ENCODE measurements around the gene CLIP1. TPM values are rescaled to one million over a fixed set of nuclear protein-coding genes. Genes with fewer than 3 reads are reported as not detected.

Gene CLIP1
- total and polyA plus RNA-seq, 2 of the 4 experiments (the other 2 are of a cell fraction) = 38.0 to 54.8 TPM

GRCh38 chr12:122395319-122395718 lies 27.1 kb downstream of the CLIP1 start:
- Histone ChIP-seq H4K91ac (ENCODE audit: insufficient read depth, low read depth, low read length) (no peak overlapping the region), H2BK5ac (ENCODE audit: low read depth, low read length, poor library complexity, severe bottlenecking) (peak overlapping the region; percentile 80), H3K4me2 (ENCODE audit: low read depth, low read length) (peak overlapping the region; percentile 53; the same call in 1 of the 2 replicates), H3K9me3 (ENCODE audit: control insufficient read depth, insufficient read depth, low read length) (no peaks in the 10 kb centered on the region), H3K79me1 (ENCODE audit: low read depth in 1 of 2, low read length in 2 of 2) (peaks cover 23 to 78% of the 10 kb centered on the region in 2 experiments), H3K56ac (ENCODE audit: extremely low read depth, insufficient read depth, low read length) (no peak overlapping the region), H4K8ac (ENCODE audit: low read depth in 2 of 2, low read length in 2 of 2) (no peak overlapping the region), H3K4me1 (ENCODE audit: control insufficient read depth, insufficient read depth, low read length) (peaks cover 10% of the 10 kb centered on the region), H3K4ac (ENCODE audit: low read depth, low read length) (0 out of 2 replicates have a peak overlapping the region, but pooled peaks have one; percentile 39), H2BK15ac (ENCODE audit: low read depth, low read length) (peak overlapping the region; percentile 2; the same call in 1 of the 3 replicates), H3K18ac (ENCODE audit: low read depth, low read length) (no peak overlapping the region), H3K27me3 (ENCODE audit: control insufficient read depth, insufficient read depth, low read length) (no peaks in the 10 kb centered on the region), H3K4me3 (ENCODE audit: insufficient read depth, low read depth, low read length) (no peak overlapping the region), H2AK9ac (replicated peaks; ENCODE audit: low read depth, low read length, poor library complexity) (no peak overlapping the region), H3K9ac (ENCODE audit: low read depth, low read length) (no peak overlapping the region), H2AK5ac (ENCODE audit: low read depth, low read length) (0 out of 2 replicates have a peak overlapping the region, but pooled peaks have one; percentile 3), H3K36me3 (ENCODE audit: control insufficient read depth, insufficient read depth, low read length) (peaks cover 3% of the 10 kb centered on the region), H2AFZ (replicated peaks; ENCODE audit: low read length, poor library complexity) (no peak overlapping the region), H3K23ac (ENCODE audit: low read depth, low read length) (no peak overlapping the region), H2BK20ac (ENCODE audit: low read depth, low read length) (no peak overlapping the region), H2BK120ac (ENCODE audit: low read depth, low read length) (no peak overlapping the region), H3K27ac (ENCODE audit: insufficient read depth, low read length) (peak overlapping the region; percentile 34; the same call in 1 of the 2 replicates), H4K5ac (ENCODE audit: low read depth, low read length) (no peak overlapping the region; the same call in 1 of the 2 replicates), H3K9me1 (ENCODE audit: insufficient read depth, low read length) (peaks cover 11% of the 10 kb centered on the region), H4K20me1 (ENCODE audit: insufficient read depth, low read length) (peaks cover 3% of the 10 kb centered on the region; the same call in 1 of the 2 replicates), H3K14ac (replicated peaks; ENCODE audit: low read depth, low read length) (0 out of 2 replicates have a peak overlapping the region, but pooled peaks have one; percentile 17)
- in situ Hi-C loops (cut with MboI; ENCODE audit: low sequenced_read_pairs) = no loop called here
- BruUV-seq (replicated peaks) = no TSS peak
- 20% methylated on average over 1 of the region's 3 CpGs; no CpG with 5 or more reads in 1 of the 2 experiments for WGBS, 2 experiments (ENCODE audit: extremely low coverage in 2 of 2, insufficient read length in 1 of 2)
- ATAC-seq (ENCODE audit: low read depth) (peak; percentile 70), DNase-seq (peak; percentile 95)
- TF ChIP-seq ELK1 (IDR thresholded peaks at IDR 0.05; ENCODE audit: borderline replicate concordance, low read depth, low read length) (no peak), RAD21 (IDR thresholded peaks at IDR 0.05; ENCODE audit: low read length) (no peak), USF2 (IDR thresholded peaks at IDR 0.05; ENCODE audit: low read depth, low read length) (no peak; the same call in 1 of the 2 replicates), FOS (IDR thresholded peaks at IDR 0.05; ENCODE audit: low read depth, low read length) (no peak), SMC3 (IDR thresholded peaks at IDR 0.05; ENCODE audit: low read depth, low read length) (no peak), MAFK (IDR thresholded peaks at IDR 0.05; ENCODE audit: low read depth, low read length) (no peak), POLR2A (IDR thresholded peaks at IDR 0.05; ENCODE audit: low read depth, low read length) (no peak)
- CTCF ChIA-PET = no interaction called here
- dilution Hi-C loops (cut with HindIII; ENCODE audit: low sequenced_read_pairs, unreplicated experiment) = no loop called here
- POLR2A ChIA-PET (ENCODE audit: unreplicated experiment) = no interaction called here
- intact Hi-C loops (cut with micrococcal nuclease) = loop anchor here (10.0 kb wide), 1 partner anchor 359 kb away; the partner anchor contains the start of gene DENR

Data from IMR-90 (cell line).